ENCODE data around the gene NSFL1C. TPM values are rescaled to one million over a fixed set of nuclear protein-coding genes. Genes with fewer than 3 reads are reported as not detected.

The NSFL1C gene
- polyA plus RNA-seq, 2 of the 4 experiments (the other 2 are of a cell fraction), result 56.6 to 136 TPM

DNA sequence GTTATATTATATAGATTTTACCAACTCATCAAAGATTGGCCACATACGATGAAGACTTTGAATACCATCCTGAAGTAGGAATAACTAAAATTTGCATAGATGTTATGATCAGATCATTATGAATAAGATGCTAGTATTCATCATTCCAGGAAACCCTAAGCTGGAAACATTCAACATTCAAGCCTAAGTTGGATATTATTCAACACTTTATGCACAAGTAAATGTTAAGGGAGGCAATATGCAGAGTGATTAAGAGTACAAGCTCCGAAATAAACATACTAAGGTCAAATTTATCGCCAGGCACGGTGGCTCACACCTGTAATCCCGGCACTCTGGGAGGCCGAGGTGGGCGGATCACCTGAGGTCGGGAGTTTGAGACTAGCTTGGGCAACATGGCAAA lies 30.4 kb downstream of the NSFL1C start (continued):
- TF ChIP-seq, protein P1, sequence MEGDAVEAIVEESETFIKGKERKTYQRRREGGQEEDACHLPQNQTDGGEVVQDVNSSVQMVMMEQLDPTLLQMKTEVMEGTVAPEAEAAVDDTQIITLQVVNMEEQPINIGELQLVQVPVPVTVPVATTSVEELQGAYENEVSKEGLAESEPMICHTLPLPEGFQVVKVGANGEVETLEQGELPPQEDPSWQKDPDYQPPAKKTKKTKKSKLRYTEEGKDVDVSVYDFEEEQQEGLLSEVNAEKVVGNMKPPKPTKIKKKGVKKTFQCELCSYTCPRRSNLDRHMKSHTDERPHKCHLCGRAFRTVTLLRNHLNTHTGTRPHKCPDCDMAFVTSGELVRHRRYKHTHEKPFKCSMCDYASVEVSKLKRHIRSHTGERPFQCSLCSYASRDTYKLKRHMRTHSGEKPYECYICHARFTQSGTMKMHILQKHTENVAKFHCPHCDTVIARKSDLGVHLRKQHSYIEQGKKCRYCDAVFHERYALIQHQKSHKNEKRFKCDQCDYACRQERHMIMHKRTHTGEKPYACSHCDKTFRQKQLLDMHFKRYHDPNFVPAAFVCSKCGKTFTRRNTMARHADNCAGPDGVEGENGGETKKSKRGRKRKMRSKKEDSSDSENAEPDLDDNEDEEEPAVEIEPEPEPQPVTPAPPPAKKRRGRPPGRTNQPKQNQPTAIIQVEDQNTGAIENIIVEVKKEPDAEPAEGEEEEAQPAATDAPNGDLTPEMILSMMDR (IDR thresholded peaks at IDR 0.05), result no peak

DNA sequence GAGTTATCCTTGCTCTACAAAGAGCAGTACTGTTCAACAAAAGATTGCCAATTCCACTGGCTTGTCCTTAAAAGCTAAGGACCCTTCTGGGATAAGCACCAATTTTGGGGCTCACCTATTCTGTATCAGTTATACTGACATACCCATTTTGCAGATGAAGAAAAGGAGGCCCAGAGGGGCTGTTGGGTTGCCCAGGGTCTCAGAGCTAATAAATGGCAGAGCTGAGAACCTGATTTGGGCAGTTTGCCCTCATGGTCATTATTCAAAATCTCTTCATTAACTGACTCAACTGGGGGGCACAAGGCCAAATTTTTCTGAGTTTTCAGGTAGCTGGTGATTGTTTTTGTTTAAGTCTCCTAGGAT lies 31.3 kb downstream of the NSFL1C start:
- no peak for ATAC-seq
- no peak for FAIRE-seq
- TF ChIP-seq ZNF302 (CRISPR knock-in tag; IDR thresholded peaks at IDR 0.05) (no peak), FOSL2 (IDR thresholded peaks at IDR 0.05) (no peak), FOSL2 (CRISPR knock-in tag; IDR thresholded peaks at IDR 0.05) (no peak), EP300 (IDR thresholded peaks at IDR 0.05) (no peak), ZFP36 (IDR thresholded peaks at IDR 0.05; ENCODE audit: borderline replicate concordance, partially characterized antibody) (no peak), RFX5 (IDR thresholded peaks at IDR 0.05) (no peak), POLR2AphosphoS2 (conservative IDR thresholded peaks at IDR 0.05; ENCODE audit: low read length) (no peak), EHMT2 (IDR thresholded peaks at IDR 0.05; ENCODE audit: low read depth) (no peak), HEYL (CRISPR knock-in tag; IDR thresholded peaks at IDR 0.05) (no peak), RCOR1 (IDR thresholded peaks at IDR 0.05; ENCODE audit: low read depth, low read length) (no peak), RNF2 (IDR thresholded peaks at IDR 0.05; ENCODE audit: borderline replicate concordance, low read depth) (no peak), HOXB13 (CRISPR knock-in tag; IDR thresholded peaks at IDR 0.05; ENCODE audit: low read depth) (no peak), GATA3 (IDR thresholded peaks at IDR 0.05; ENCODE audit: borderline replicate concordance) (no peak)
- TF ChIP-seq, protein P2, sequence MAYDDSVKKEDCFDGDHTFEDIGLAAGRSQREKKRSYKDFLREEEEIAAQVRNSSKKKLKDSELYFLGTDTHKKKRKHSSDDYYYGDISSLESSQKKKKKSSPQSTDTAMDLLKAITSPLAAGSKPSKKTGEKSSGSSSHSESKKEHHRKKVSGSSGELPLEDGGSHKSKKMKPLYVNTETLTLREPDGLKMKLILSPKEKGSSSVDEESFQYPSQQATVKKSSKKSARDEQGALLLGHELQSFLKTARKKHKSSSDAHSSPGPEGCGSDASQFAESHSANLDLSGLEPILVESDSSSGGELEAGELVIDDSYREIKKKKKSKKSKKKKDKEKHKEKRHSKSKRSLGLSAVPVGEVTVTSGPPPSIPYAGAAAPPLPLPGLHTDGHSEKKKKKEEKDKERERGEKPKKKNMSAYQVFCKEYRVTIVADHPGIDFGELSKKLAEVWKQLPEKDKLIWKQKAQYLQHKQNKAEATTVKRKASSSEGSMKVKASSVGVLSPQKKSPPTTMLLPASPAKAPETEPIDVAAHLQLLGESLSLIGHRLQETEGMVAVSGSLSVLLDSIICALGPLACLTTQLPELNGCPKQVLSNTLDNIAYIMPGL (CRISPR knock-in tag; IDR thresholded peaks at IDR 0.05; ENCODE audit: borderline replicate concordance), result no peak
- TF ChIP-seq, protein P1 (IDR thresholded peaks at IDR 0.05), result no peak
- TF ChIP-seq, protein P3, sequence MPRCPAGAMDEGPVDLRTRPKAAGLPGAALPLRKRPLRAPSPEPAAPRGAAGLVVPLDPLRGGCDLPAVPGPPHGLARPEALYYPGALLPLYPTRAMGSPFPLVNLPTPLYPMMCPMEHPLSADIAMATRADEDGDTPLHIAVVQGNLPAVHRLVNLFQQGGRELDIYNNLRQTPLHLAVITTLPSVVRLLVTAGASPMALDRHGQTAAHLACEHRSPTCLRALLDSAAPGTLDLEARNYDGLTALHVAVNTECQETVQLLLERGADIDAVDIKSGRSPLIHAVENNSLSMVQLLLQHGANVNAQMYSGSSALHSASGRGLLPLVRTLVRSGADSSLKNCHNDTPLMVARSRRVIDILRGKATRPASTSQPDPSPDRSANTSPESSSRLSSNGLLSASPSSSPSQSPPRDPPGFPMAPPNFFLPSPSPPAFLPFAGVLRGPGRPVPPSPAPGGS (IDR thresholded peaks at IDR 0.05), result no peak
- TF ChIP-seq, protein P4, sequence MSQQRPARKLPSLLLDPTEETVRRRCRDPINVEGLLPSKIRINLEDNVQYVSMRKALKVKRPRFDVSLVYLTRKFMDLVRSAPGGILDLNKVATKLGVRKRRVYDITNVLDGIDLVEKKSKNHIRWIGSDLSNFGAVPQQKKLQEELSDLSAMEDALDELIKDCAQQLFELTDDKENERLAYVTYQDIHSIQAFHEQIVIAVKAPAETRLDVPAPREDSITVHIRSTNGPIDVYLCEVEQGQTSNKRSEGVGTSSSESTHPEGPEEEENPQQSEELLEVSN (IDR thresholded peaks at IDR 0.05; ENCODE audit: borderline replicate concordance, low read depth), result no peak
- TF ChIP-seq, protein P5, sequence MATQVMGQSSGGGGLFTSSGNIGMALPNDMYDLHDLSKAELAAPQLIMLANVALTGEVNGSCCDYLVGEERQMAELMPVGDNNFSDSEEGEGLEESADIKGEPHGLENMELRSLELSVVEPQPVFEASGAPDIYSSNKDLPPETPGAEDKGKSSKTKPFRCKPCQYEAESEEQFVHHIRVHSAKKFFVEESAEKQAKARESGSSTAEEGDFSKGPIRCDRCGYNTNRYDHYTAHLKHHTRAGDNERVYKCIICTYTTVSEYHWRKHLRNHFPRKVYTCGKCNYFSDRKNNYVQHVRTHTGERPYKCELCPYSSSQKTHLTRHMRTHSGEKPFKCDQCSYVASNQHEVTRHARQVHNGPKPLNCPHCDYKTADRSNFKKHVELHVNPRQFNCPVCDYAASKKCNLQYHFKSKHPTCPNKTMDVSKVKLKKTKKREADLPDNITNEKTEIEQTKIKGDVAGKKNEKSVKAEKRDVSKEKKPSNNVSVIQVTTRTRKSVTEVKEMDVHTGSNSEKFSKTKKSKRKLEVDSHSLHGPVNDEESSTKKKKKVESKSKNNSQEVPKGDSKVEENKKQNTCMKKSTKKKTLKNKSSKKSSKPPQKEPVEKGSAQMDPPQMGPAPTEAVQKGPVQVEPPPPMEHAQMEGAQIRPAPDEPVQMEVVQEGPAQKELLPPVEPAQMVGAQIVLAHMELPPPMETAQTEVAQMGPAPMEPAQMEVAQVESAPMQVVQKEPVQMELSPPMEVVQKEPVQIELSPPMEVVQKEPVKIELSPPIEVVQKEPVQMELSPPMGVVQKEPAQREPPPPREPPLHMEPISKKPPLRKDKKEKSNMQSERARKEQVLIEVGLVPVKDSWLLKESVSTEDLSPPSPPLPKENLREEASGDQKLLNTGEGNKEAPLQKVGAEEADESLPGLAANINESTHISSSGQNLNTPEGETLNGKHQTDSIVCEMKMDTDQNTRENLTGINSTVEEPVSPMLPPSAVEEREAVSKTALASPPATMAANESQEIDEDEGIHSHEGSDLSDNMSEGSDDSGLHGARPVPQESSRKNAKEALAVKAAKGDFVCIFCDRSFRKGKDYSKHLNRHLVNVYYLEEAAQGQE (IDR thresholded peaks at IDR 0.05), result no peak
- POLR2A ChIA-PET, result no interaction called here
- Histone ChIP-seq H3K4me1 (no peaks in the 10 kb centered on the region), H3K4me3 (no peak overlapping the region), H3K9me3 (no peaks in the 10 kb centered on the region), H3K4me2 (no peak overlapping the region), H3K27ac (no peak overlapping the region)
- CTCF ChIA-PET, result interaction anchor here (0.7 to 8.4 kb wide), 12 partner anchors 11 to 319 kb away, joined by 3 to 139 read pairs (median 4); partner anchors contain the start of genes FKBP1A and NSFL1C
- no peak for DNase-seq (ENCODE audit: low read depth in 1 of 2, low spot score in 1 of 2)

Data from A549 (cell line).